Ishikawa (cell line): ENCODE results near the gene ARRDC1.

Experiments
- CEBPB ChIP-seq: IDR thresholded peaks from 2 replicates; pipeline ENCODE4 v1.6.1; 2012
- CREB1 ChIP-seq: IDR thresholded peaks from 2 replicates; pipeline ENCODE4 v1.6.1; 2012; ENCODE audit warnings: low read depth
- EGR1 ChIP-seq: IDR thresholded peaks from 2 replicates; pipeline ENCODE4 v1.6.1; 2012
- EP300 ChIP-seq: IDR thresholded peaks from 2 replicates; pipeline ENCODE4 v1.6.1; 2012; ENCODE audit warnings: borderline replicate concordance
- FOXM1 ChIP-seq: IDR thresholded peaks from 2 replicates; pipeline ENCODE4 v1.6.1; 2012; ENCODE audit warnings: low read depth, borderline replicate concordance
- NFIC ChIP-seq: IDR thresholded peaks from 2 replicates; pipeline ENCODE4 v1.6.1; 2012
- RAD21 ChIP-seq: IDR thresholded peaks from 2 replicates; pipeline ENCODE4 v1.6.1; 2012; ENCODE audit warnings: low read depth
- TAF1 ChIP-seq: IDR thresholded peaks from 2 replicates; pipeline ENCODE4 v1.6.1; 2012; ENCODE audit warnings: low read depth, mild to moderate bottlenecking
- TCF12 ChIP-seq: IDR thresholded peaks from 2 replicates; pipeline ENCODE4 v1.6.1; 2012; ENCODE audit warnings: low read depth
- TEAD4 ChIP-seq: IDR thresholded peaks from 2 replicates; pipeline ENCODE4 v1.6.1; 2012
- YY1 ChIP-seq: IDR thresholded peaks from 2 replicates; pipeline ENCODE4 v1.6.1; 2012; ENCODE audit warnings: low read depth
- ZBTB7A ChIP-seq: IDR thresholded peaks from 2 replicates; pipeline ENCODE4 v1.6.1; 2012; ENCODE audit warnings: low read depth
- TF ChIP-seq, protein P1 (sequence below): IDR thresholded peaks from 2 replicates; pipeline ENCODE4 v1.6.1; 2012
- TF ChIP-seq, protein P2 (sequence below): IDR thresholded peaks from 2 replicates; pipeline ENCODE4 v1.6.1; 2012; ENCODE audit warnings: low read depth, mild to moderate bottlenecking
- TF ChIP-seq, protein P3 (sequence below): IDR thresholded peaks from 2 replicates; pipeline ENCODE4 v1.6.1; 2012

Gene ARRDC1

DNA sequence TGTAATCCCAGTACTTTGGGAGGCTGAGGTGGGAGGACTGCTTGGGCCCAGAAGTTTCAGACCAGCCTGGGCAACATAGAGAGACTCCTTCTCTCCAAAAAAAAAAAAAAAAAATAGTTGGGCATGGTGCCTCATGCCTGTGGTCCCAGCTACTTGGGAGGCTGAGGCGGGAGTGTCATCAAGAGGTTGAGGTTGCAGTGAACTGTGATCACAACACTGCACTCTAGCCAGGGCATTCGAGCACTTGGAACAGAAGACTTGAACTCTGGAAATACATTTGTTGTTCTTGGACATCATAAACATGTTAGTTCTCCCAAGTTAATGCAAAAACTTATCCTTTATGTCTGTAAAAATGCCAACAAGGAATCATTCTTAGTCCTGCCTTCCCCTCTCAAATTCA lies 42.9 kb downstream of the ARRDC1 start:
- no peak for TF ChIP-seq EP300
- TF ChIP-seq NFIC, result no peak
- no peak for TF ChIP-seq TAF1
- TF ChIP-seq CREB1, result no peak
- TF ChIP-seq, protein P1, sequence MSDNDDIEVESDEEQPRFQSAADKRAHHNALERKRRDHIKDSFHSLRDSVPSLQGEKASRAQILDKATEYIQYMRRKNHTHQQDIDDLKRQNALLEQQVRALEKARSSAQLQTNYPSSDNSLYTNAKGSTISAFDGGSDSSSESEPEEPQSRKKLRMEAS, result no peak
- TF ChIP-seq ZBTB7A, result no peak
- TF ChIP-seq CEBPB, result no peak
- TF ChIP-seq EGR1, result no peak
- TF ChIP-seq, protein P2, sequence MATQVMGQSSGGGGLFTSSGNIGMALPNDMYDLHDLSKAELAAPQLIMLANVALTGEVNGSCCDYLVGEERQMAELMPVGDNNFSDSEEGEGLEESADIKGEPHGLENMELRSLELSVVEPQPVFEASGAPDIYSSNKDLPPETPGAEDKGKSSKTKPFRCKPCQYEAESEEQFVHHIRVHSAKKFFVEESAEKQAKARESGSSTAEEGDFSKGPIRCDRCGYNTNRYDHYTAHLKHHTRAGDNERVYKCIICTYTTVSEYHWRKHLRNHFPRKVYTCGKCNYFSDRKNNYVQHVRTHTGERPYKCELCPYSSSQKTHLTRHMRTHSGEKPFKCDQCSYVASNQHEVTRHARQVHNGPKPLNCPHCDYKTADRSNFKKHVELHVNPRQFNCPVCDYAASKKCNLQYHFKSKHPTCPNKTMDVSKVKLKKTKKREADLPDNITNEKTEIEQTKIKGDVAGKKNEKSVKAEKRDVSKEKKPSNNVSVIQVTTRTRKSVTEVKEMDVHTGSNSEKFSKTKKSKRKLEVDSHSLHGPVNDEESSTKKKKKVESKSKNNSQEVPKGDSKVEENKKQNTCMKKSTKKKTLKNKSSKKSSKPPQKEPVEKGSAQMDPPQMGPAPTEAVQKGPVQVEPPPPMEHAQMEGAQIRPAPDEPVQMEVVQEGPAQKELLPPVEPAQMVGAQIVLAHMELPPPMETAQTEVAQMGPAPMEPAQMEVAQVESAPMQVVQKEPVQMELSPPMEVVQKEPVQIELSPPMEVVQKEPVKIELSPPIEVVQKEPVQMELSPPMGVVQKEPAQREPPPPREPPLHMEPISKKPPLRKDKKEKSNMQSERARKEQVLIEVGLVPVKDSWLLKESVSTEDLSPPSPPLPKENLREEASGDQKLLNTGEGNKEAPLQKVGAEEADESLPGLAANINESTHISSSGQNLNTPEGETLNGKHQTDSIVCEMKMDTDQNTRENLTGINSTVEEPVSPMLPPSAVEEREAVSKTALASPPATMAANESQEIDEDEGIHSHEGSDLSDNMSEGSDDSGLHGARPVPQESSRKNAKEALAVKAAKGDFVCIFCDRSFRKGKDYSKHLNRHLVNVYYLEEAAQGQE, result no peak
- TF ChIP-seq, protein P3, sequence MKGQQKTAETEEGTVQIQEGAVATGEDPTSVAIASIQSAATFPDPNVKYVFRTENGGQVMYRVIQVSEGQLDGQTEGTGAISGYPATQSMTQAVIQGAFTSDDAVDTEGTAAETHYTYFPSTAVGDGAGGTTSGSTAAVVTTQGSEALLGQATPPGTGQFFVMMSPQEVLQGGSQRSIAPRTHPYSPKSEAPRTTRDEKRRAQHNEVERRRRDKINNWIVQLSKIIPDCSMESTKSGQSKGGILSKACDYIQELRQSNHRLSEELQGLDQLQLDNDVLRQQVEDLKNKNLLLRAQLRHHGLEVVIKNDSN, result no peak
- TF ChIP-seq TCF12, result no peak
- TF ChIP-seq FOXM1, result no peak
- TF ChIP-seq TEAD4, result no peak
- TF ChIP-seq YY1, result no peak
- no peak for TF ChIP-seq RAD21

DNA sequence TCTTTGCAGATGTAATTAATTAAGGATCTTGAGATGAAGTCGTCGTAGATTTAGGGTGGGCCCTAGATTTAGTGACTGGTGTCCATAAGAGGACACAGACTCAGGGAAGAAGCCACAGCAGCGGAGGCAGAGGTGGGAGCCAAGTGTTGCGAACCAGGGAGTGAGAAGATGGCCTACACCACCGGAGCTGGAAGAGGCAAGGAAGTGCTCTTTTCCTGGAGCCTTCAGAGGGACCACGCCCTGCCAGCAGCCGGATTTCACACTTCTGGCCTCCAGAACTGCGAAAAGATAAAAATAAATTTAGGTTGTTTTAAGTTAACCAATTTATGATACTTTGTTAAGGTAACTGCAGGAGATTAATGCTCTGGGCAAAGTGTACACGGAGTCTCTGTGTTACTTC lies 44.1 kb downstream of the ARRDC1 start:
- TF ChIP-seq TAF1, result no peak
- TF ChIP-seq, protein P3, result no peak
- no peak for TF ChIP-seq RAD21
- TF ChIP-seq, protein P1, result no peak
- no peak for TF ChIP-seq TEAD4
- TF ChIP-seq FOXM1, result no peak
- TF ChIP-seq, protein P2, result no peak

DNA sequence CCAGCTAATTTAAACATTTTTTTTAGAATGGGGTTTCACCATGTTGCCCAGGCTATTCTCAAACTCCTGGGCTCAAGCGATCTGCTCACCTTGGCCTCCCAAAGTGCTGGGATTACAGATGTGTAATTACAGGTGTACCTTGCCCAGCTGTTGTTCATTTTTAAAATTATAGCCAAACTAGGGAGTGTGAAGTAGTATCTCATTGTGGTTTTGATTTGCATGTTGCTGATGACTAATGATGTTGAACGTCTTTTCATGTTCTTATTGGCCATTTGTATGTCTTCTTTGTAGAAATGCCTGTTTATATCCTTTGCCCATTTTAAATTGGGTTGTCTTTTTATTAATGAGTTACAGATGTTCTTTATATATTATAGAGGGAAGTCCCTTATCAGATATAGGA lies 44.8 kb downstream of the ARRDC1 start:
- TF ChIP-seq, protein P2, result no peak
- TF ChIP-seq TEAD4 (no peak), RAD21 (no peak), TAF1 (no peak), FOXM1 (no peak), EGR1 (no peak), ZBTB7A (no peak), TCF12 (no peak), CEBPB (no peak), CREB1 (no peak), EP300 (no peak), YY1 (no peak), NFIC (no peak)
- TF ChIP-seq, protein P1, result no peak
- TF ChIP-seq, protein P3, result no peak

DNA sequence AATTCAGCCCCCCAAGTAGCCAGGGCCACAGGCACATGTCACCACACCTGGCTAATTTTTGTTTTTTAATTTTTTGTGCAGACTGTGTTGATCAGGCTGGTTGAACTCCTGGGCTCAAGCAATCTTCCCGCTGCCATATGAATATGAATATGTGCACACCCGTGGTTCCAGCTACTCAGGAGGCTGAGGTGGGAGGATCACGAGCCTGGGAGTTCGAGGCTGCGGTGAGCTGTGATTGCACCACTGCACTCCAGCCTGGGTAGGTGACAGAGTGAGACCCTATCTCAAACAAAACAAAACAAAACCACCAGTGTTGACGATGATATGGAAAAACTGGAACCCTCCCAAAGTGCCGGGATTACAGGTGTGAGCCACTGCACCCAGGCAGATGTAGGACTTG lies 45.3 kb downstream of the ARRDC1 start:
- TF ChIP-seq, protein P2, result no peak
- TF ChIP-seq EGR1 (no peak), FOXM1 (no peak), CEBPB (no peak), RAD21 (no peak), ZBTB7A (no peak), YY1 (no peak), TEAD4 (no peak), CREB1 (no peak), TAF1 (no peak)
- TF ChIP-seq, protein P3, result no peak
- TF ChIP-seq, protein P1, result no peak
